Stimulated activated CD4-positive, alpha-beta T cell treated with anti-CD3 and anti-CD28 coated beads, Interleukin-2, amount 100 ng/mL, for 48 hours (primary cell): ENCODE results near the gene LRAT.
"Not testable (repeated sequence)": the region's sequence is repeated elsewhere in the genome, so short reads cannot be mapped to it uniquely, and the experiment has no call there.

Source experiments
- DNase-seq, 2 donors: peaks; one replicate each; pipeline ENCODE4 v3.0.0-alpha.2; 2020

Gene LRAT

DNA sequence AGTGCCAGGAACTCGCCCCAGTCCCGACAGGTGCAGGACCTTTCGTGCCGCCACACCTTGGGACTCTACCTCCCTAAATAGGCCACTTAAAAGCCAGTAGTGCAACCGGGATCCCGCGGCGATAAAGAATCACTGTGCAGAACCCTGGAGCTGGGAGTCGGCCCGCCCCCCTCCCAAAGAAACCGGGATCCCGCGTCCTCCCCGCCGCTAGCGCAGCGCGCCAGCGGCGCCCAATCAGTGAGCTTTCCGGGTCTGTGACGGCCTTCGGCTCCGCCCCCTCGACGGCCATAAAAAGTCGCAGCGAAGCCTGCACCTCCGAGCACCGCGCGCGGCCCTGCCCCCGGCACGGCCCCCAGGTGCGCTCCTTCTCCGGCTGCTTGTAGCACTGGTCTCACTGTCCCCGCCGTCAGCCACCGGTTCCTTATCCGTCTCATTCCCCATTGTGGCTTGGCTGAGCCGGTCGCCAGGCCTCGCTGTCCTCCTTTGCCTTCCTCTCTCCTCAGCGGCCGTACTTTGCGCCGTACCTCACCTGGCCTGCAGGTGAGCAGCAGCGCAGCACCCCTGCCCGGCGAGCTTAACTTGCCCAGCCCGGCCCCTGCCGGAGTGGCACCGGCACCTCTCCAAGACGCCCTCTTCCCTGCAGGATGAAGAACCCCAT, at the start of gene LRAT:
Gene LRAT, plus strand, starts transcription at position 318 of the 658 bp plus-strand sequence. Its CDS starts 327 bp downstream, at position 645.
- DNase-seq, result peak; percentile 17 to 33

DNA sequence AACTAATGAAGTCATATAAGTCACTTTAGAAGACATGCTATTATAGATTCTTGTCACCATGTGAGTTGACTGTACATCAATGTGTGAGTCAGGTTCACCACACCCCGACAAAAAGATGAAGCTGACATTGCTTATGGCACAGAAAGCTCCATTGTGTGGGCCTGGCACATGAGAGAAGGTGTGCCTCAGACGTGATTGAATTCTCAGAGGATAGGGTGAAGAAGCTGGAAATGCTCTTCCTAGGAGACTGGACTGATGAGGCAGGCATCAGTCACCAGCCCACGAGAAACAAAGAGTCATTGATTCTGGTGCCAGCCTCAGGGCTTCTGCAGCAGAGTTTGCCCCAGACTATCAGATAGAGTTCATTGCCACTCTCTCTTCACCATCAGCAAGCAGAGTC, 35.9 kb upstream of the LRAT start:
- DNase-seq, result no peak

DNA sequence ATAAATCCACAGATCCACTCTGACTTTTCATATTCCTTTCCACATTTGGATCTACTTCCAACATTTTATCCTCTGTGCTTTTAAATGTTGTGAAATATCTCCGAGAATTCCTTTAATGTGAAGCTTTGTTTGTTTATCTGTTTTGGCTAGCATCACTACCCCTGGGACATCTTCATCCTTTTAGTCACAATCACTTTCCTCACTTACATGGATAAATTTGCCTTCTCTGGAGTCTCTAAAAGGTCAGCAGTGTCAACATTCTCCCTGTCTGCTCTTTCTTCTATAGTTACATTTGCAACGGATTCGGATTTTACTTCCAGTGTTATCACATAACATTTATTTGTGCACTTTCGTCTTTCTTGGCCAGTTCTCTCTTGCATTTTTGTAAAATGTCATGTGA, 34.2 kb upstream of the LRAT start:
- no peak for DNase-seq

DNA sequence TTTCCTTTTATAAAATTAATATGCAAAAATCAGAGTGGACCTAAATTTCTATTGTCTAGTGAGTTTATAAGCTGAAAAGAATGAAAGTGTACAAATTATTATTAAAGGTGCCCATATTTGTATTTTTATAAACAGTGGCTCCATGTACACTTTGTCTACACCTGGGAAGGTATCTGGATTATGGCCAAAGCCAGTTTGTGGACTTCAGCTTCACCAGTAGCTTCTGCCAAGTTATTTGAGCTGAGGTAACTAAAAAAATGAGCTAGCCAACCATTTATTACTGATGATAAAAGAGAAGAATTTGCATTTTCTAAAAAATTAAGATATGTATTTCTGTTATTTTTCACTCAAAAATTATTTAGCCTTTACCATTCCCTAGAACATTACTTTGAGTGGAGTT, 32.3 kb upstream of the LRAT start:
- no peak for DNase-seq

DNA sequence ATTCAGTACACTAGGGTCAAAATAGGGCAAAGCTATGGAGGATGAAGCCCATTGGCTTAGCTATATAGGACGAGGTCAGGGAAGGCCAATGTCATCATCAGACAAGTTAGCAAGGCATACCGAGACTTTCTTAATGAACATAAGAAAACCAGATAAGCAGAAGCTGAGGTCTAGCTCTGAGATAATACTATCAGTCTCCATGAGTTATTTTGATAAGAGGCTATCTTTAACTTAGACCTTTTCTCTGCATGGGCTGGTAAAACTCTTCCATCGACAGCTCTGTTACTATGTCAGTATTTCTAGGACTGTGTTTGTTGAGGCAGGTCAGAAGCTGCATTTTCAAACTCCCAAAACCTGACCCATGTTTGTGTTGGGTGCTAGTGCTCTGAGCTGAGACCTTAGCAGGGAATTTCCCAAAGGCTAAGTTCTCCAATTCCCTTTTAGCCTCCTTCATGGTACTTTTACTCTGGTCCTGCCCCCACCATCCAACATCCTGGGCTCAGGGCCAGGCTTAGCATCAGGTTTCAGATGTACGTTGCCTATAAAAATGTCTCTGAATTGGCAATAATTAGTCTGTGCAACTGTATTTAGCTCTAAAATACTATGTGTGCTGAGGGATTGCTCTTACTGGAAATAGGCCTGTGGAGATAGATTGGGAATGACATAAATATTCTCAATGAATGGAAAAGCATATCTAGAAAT, 29.3 kb upstream of the LRAT start:
- no peak for DNase-seq

DNA sequence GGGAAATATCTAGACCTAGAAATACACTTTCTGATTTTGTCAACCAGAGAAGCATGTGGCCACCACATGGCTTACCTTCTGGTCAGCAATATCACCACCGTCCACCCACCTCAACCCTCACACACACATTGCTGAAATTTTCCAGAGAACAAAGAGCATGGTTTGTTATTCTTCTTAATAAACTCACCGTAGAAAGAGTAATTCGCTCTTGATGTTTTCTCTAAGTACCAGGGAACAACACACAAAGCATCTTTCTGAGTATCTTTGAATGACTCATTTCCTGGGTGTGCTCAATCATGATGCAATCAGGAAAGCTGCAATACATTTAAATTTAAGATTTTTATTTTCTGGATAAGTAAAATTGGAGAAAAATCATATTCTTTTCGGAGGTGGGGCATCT, 24.7 kb upstream of the LRAT start:
- DNase-seq, result no peak

DNA sequence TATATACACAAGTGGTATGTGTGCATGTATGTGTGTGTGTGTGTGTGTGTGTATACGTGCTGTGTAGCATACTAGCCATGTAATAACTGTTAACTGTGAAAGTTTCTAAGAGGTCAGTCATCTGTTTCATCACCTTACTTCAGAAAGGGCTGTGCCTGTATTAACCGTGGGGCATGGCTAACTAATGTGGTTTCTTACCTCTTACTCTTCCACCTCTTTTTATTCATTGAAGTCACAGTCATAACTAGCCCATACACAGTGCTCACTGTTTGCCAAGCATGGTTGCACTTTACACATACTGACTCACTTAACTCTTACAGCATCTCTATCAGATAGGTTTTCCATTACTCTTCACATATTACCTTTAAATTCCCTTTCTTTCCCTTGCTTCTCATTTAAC, 23.7 kb upstream of the LRAT start:
- no peak for DNase-seq

DNA sequence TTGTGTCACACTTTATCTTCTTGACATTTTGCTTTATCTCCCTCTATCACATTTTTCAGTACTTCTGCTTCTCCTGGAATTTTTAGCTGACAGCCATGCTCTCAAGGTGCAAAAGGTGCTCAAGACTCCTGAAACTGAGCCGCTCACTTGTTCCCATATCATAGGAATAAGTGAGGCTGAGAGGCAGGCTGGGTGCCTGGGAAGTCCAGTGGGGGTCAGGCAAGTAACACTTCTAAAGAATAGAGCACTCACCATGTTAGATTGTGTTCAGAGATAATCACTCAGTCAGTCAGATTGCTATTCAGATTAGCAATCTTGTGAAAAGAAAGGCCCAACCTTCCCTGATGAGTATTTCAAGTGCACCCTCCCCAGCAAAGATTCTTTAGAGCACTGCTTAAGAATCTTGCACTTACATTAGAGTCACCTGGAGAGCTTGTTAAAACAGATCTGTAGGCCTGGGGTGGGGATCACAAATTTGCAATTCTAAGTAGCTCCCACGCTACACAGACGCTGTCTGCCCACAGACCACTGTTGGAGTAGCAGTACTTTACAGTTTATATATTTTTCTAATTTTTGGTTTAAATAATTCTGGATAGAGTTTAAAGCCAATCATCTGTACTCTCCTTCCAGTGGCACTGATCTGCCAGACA, 23.1 kb upstream of the LRAT start:
- no peak for DNase-seq

DNA sequence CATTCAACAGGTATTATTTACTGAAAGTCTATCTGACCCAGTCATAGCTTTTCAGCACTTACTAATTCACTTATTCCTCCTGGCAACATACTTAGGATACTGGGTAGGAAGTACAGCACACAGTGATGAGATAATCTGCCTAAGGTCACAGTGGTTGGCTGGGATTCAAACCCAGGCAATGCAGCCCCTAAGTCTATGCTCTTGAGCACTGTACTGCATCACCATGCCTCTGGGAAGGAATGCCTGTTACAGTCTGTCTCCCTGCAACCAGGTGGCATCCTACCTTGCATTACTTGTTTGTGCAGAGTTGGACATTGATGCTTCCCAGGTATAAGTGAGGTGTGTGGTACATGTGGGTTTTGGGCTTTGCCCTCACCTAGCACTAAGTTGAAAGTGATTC, 21.5 kb upstream of the LRAT start:
- no peak for DNase-seq

DNA sequence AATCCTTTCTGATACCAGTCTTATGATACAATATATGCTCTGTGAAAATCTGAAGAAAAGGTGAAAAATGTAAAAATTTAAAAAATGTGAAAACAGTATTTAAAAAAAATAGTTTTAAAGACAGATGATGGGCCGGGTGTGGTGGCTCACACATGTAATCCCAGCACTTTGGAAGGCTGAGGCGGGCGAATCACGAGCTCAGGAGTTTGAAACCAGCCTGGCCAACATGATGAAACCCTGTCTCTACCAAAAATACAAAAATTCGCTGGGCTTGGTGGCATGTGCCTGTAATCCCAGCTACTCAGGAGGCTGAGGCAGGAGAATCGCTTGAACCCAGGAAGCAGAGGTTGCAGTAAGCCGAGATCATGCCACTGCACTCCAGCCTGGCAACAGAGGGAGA, 20.2 kb upstream of the LRAT start:
- not testable (repeated sequence) for DNase-seq

DNA sequence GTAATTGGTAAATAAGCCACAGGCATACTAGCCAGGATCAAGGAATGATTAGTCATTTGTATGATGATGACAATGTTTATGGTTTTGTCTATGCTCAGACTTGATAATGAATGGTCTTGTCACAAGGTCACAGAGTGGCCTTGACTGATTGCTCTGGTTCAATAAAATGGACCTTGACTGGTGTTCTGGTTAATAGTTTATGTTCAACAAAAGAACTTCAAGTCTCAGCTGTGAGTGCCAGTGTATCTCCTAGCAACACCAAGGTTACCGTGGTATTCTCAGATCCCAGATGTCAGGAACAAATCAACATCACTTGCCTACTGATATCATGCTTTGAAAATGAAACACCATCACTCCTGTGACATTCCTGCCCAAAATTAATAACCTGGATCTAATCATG, 16.3 kb upstream of the LRAT start:
- no peak for DNase-seq

DNA sequence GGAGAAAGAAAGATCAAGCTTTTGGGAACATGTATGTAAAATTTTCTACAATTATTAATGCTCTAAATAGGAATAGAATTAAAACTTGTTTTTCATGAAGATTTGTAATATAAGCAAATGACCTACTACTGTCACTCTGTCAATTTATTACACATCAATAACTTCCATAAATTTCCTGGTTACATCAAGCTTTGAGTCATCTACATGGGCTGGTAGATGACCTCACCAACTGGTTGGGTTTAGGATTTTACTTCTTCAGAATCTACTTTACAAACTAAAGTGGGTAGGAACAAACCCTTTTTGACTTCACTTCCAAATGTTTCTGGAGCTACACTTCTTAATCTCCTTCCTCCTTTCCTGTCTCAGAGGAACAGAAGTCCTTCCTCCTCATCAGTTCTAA, 12.0 kb upstream of the LRAT start:
- no peak for DNase-seq

DNA sequence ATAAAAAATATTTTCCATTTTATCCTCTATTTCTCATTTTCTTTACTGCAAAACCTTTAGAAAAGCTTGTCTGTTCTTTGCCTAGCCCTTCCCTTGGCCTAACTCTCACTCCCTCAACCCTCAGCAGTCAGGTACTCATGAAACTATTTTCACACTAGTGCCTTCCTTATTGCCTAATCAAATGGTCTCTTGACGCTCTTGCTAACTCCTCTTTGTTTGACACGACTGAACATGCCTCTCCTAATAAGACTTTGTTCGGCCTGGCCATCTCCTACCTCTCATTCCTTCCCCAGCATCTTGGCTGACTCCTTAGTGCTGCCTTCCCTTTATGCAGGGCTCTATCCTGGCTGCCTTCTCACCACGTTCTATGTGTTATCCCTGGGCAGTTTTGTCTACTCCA, 11.1 kb upstream of the LRAT start:
- DNase-seq, result no peak

DNA sequence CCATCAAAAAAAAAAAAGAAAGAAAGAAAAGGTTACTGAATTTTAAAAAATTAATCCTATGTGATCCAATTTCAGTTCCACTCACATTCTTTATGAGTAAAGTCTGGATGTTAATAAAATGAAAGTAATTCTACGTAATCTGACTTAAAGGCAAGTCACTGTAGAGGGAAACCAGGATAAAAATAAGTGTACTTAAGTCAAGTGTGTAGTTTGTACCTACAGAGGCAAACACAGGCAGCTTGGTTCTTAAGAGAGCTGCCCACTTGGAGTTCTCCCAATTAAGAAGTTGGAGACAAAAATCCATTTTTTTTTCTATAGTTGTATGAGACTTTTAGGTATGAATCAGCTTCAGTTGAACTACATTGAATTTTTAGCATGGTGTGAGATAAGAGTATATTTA, 7.0 kb upstream of the LRAT start:
- DNase-seq, result no peak

DNA sequence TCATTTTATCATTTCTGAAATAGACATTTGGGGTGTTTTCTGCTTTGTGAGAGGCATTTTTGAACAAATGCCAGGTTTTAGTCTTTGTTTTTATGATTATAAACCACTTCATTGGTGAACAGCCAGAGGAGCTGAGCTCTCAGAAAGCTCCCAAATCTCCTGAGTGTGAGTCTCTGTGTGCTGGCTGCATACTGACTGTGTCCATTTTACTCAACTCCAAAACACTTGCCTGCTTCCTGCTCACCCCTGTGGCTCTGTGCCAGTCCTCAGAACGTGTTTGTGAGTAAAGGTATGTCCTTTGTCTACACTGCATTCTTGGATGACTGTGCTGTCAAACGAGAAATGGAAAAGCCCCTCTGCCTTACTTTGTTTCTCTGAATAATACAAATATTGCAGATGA, 5.4 kb upstream of the LRAT start:
- no peak for DNase-seq

DNA sequence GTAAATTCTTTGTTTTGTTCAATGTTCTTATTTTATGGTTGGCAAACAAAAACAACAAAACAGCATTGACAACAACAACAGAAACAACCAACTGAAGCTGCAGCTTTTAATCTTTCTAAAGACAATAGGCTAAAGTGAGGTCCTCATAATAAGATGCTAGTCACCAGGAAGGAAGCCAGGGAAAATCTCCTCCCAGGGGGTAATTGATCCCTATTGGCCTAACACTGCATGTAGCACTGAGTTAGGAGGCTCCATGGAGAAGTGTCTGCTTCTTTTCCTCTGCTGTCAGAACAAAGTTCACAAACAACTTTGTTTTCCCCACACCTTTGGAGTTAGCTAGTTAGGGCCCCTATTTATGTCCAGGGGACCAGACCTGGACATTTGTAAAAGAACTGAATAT, 4.7 kb upstream of the LRAT start:
- no peak for DNase-seq

DNA sequence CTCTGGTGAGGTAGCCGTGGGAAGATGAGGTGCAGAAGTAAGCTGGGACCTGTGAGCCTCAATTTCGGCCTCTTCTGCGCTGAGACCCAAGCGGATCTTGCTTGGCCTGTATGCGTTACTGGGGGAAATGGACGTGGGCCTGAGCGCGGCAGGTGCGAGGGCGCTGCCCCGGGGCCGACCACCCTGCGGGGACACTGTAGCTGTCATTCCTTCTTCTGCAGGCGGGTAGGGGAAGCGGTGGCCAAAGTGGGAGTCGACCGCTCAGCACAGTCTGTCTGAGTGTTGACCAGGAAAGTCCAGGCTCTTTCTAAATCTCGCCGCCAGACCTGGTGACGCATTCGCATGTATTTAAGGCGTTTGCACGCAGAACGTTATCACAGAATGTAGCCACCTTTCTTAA, 3.3 kb upstream of the LRAT start:
- no peak for DNase-seq

DNA sequence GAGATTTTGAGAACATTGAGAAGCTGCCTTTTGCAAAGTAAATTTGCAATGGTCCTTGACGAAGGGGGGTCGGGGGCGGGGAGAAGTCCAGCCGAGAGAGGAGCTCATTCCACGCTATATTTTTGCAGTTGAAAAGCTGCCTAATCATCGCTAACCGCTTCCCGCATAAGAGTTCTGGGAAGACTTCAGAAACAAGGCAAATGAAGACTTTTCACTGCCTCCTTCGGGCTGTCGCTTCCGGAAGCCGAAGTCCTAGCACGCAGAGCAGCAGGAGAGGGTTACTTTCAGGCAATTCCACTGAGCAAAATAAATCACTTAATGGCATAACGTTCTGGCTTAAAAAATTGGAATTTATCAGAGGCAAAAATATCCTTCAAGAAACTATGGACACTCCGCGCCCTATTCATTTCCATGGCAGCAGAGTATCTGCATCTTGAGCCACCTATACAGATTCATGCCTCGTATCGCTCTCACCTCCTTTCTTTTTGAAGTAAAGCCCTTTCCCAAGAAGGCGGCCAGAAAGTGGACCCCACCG, 2.6 kb upstream of the LRAT start:
- no peak for DNase-seq

DNA sequence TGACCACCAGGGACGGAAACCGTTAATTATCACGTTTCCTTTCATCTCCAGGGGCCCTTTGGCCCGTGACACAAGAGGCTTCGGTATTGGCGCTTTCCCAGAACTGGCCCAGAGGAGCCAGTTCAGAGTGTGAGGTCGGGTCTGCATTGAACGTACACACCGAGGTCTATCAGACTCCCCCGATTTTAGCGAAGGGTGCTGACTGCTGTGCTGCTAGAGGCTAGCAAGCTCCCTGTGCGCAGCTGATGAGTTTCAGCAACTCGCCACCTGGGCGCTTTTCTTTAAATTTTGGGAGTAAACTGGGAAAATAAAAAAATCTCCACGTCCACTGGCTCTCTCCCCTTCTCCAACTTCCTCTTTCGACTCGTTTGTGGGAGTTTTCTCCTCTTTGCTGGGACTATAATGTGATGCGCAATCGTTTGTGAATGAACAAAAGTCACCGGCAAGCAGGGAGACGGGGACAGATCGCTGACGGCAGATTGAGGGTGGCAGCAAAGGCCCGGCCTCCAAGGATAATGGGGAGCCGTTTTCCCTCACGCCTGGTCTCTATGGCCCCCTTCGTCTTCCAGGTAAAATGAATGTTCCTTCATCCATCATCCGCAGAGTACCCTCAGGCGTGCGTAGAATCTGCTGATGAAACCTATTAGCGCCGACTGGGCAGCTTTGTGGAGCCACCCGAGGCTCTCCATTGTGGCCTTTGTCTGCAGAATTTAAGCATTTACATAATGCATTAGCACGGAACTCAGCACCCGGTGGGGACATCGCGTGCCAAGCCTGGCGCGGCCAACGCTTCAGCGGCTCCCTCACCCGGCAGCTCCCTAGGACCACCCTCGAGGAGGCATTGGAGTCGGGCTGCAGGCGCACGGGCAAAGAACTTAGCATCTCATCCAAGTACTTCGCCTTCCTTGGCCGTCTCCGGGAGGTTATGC, 1.6 kb upstream of the LRAT start:
- no peak for DNase-seq

DNA sequence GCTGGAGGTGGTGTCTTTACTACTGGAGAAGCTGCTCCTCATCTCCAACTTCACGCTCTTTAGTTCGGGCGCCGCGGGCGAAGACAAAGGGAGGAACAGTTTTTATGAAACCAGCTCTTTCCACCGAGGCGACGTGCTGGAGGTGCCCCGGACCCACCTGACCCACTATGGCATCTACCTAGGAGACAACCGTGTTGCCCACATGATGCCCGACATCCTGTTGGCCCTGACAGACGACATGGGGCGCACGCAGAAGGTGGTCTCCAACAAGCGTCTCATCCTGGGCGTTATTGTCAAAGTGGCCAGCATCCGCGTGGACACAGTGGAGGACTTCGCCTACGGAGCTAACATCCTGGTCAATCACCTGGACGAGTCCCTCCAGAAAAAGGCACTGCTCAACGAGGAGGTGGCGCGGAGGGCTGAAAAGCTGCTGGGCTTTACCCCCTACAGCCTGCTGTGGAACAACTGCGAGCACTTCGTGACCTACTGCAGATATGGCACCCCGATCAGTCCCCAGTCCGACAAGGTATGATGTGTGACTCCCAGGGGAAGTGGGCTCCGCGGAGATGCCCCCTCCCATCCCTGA, 634 bp downstream of the LRAT start:
- no peak for DNase-seq

DNA sequence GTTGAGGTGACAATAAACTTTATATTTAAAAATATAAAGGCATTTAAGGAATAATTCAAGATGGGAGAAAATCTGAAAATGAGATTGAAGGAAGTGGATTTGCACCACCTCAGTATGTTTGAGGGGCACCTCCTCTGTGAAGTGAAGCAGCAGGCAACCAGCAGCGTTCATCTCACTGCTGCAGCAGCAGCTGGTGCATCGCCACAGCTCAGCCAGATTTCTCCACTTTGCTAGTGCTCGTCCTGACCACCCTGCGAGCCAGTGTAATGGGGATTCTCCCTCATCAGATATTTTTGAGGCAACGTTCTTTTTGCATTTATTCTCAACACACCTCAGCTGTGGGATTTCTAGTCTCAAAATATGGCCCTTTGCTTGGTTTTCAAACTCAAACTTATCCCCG, 13.9 kb downstream of the LRAT start:
- DNase-seq, result no peak

DNA sequence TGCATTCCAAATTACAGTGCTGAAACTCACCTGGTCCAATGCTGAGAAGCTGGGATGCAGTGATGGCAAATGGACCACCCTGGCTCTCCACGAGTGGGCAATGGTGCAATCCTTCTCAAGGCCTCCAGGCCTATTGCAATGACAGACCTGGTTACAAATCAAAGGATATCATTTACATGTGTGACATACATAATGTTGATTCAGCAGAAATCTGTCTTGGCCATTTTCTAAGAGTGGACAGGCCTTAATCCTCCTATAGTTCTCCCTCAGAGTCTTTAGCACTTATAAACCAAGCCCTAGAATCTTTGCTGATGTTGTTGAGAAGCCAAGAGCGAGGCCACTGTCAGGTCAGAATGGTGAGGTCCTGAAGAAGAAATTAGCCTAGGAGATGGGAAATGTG, 17.1 kb downstream of the LRAT start:
- DNase-seq, result no peak

DNA sequence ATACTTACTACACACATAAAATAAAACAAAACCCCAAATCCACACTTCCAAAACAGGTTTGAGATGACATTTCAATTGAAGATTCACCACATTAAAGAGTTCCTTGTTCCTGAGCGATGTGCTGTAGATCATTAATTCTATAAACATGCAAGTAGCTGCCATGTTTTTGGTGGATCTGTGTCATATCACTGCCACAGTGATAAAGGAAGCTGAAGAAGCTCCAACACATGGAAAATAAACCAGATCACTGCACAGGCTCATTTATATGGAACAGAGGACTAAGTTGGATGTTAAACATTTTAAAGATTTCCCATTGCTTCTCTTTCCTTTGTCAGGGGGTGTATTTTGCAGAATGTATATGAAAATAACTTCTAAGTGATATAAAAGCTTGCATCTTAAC, 34.5 kb downstream of the LRAT start:
- no peak for DNase-seq
